ENCODE results near the gene KIF3C. TPM values are rescaled to one million over a fixed set of nuclear protein-coding genes. Genes with fewer than 3 reads are reported as not detected.

The KIF3C gene
- total RNA-seq, 1 donor from 2014 or later: 6.0 TPM

GRCh38 chr2:25895610-25896009 is 86.7 kb downstream of the KIF3C start:
- DNase-seq (no peak), ATAC-seq (no peak)
- H3K4me3 ChIP-seq: no peak overlapping the region
- no peaks in the 10 kb centered on the region for H3K4me1 ChIP-seq
- H3K36me3 ChIP-seq: no peaks in the 10 kb centered on the region
- H3K27ac ChIP-seq: no peak overlapping the region
- no peaks in the 10 kb centered on the region for H3K9me3 ChIP-seq
- intact Hi-C loops (cut with DNase I): no loop called here
- H3K27me3 ChIP-seq (ENCODE audit: low read depth): no peaks in the 10 kb centered on the region
- TF ChIP-seq CTCF (IDR thresholded peaks at IDR 0.05): no peak

GRCh38 chr2:25895018-25895417 is 87.3 kb downstream of the KIF3C start:
- Histone ChIP-seq H3K4me3 (no peak overlapping the region), H3K4me1 (no peaks in the 10 kb centered on the region), H3K9me3 (no peaks in the 10 kb centered on the region), H3K36me3 (no peaks in the 10 kb centered on the region), H3K27ac (no peak overlapping the region), H3K27me3 (ENCODE audit: low read depth) (no peaks in the 10 kb centered on the region)
- DNase-seq (no peak), ATAC-seq (no peak)
- intact Hi-C loops (cut with DNase I): no loop called here
- no peak for TF ChIP-seq CTCF (IDR thresholded peaks at IDR 0.05)

GRCh38 chr2:25894135-25894830 is 88.0 kb downstream of the KIF3C start:
- no peak for DNase-seq
- H3K27me3 ChIP-seq (ENCODE audit: low read depth): no peaks in the 10 kb centered on the region
- no peak for TF ChIP-seq CTCF (IDR thresholded peaks at IDR 0.05)
- ATAC-seq: peak in 1 of 2 donors; percentile 38
- no peak overlapping the region for H3K4me3 ChIP-seq
- no peaks in the 10 kb centered on the region for H3K36me3 ChIP-seq
- H3K9me3 ChIP-seq: no peaks in the 10 kb centered on the region
- H3K4me1 ChIP-seq: no peaks in the 10 kb centered on the region
- no peak overlapping the region for H3K27ac ChIP-seq
- intact Hi-C loops (cut with DNase I): no loop called here

GRCh38 chr2:25891672-25892071 is 90.6 kb downstream of the KIF3C start:
- Histone ChIP-seq H3K27ac (no peak overlapping the region), H3K9me3 (no peaks in the 10 kb centered on the region), H3K27me3 (ENCODE audit: low read depth) (no peaks in the 10 kb centered on the region), H3K4me1 (no peaks in the 10 kb centered on the region), H3K4me3 (no peak overlapping the region), H3K36me3 (no peaks in the 10 kb centered on the region)
- intact Hi-C loops (cut with DNase I): no loop called here
- no peak for DNase-seq
- ATAC-seq: no peak
- TF ChIP-seq CTCF (IDR thresholded peaks at IDR 0.05): no peak

- ATAC-seq: no peak
- Histone ChIP-seq H3K9me3 (no peaks in the 10 kb centered on the region), H3K36me3 (no peaks in the 10 kb centered on the region), H3K4me3 (no peak overlapping the region), H3K27ac (no peak overlapping the region), H3K4me1 (no peaks in the 10 kb centered on the region), H3K27me3 (ENCODE audit: low read depth) (peaks cover 7% of the 10 kb centered on the region)
- intact Hi-C loops (cut with DNase I): no loop called here
- TF ChIP-seq CTCF (IDR thresholded peaks at IDR 0.05): no peak
- no peak for DNase-seq
These were observed 94.6 kb downstream of the KIF3C start for GRCh38 chr2:25887624-25888242.
